Measurements from ENCODE around the gene ZBTB48. TPM values are rescaled to one million over a fixed set of nuclear protein-coding genes. Genes with fewer than 3 reads are reported as not detected.

The ZBTB48 gene
- total RNA-seq, 4 donors from 2014 or later: 7.5 to 31.1 (median 20.0) TPM

- TF ChIP-seq CTCF (IDR thresholded peaks at IDR 0.05; ENCODE audit: low read depth): no peak
Measured at GRCh38 chr1:6582370-6582769, 2.6 kb downstream of the ZBTB48 start.

GRCh38 chr1:6584126-6585080 lies 4.6 kb downstream of the ZBTB48 start:
- TF ChIP-seq CTCF (IDR thresholded peaks at IDR 0.05; ENCODE audit: low read depth): no peak

- TF ChIP-seq CTCF (IDR thresholded peaks at IDR 0.05; ENCODE audit: low read depth): no peak
Measured at GRCh38 chr1:6585081-6585722, 5.4 kb downstream of the ZBTB48 start.

GRCh38 chr1:6585841-6586240 lies 6.0 kb downstream of the ZBTB48 start:
- no peak for TF ChIP-seq CTCF (IDR thresholded peaks at IDR 0.05; ENCODE audit: low read depth)

- no peak for TF ChIP-seq CTCF (IDR thresholded peaks at IDR 0.05; ENCODE audit: low read depth)
Measured at GRCh38 chr1:6586404-6586816, 6.6 kb downstream of the ZBTB48 start.

- TF ChIP-seq CTCF (IDR thresholded peaks at IDR 0.05; ENCODE audit: low read depth): no peak
Measured at GRCh38 chr1:6587261-6588005, 7.6 kb downstream of the ZBTB48 start.

Measured in subcutaneous adipose tissue (tissue), 4 donors.